HCT116 (cell line): Measurements from ENCODE around the gene GRIK4. TPM values are rescaled to one million over a fixed set of nuclear protein-coding genes. Genes with fewer than 3 reads are reported as not detected.

Source experiments
- ATAC-seq: fragments of 200-7000 bp; cut with Tn5 transposase; 2 replicates; pipeline ENCODE4 v1.9.1; 2020; ENCODE audit warnings: mild to moderate bottlenecking, moderate library complexity
- BruUV-seq: library from RNA; stranded (reverse); fragments of 400-500 nt; replicated peaks from 2 replicates; lab custom pipeline; 2021; lab: Mats Ljungman, UMichigan
- CTCF ChIA-PET: fragments of 300-600 bp; sonication (Branson Sonifier 250); formaldehyde crosslinking; loops from one replicate; lab custom pipeline; 2021; ENCODE audit warnings: antibody characterized with exemption; lab: Charles Lee
- POLR2A ChIA-PET: fragments of 300-600, 350-600 bp; sonication (Branson Sonifier 250); formaldehyde crosslinking; loops from one replicate; lab custom pipeline; 2021; ENCODE audit warnings: antibody characterized with exemption; lab: Charles Lee
- RAD21 ChIA-PET, 2 experiments: fragments of 300-600 bp; sonication (Branson Sonifier 250); formaldehyde crosslinking; loops; one replicate each; lab custom pipeline; 2023; ENCODE audit warnings: low total read pairs in 2 of 2; ENCODE audit not compliant: uncharacterized antibody in 2 of 2, unreplicated experiment in 2 of 2, low non-redundant PET in 1 of 2; lab: Charles Lee
- DNase-seq: peaks from one replicate; pipeline ENCODE4 v3.0.0-alpha.2; 2010; ENCODE audit warnings: low read depth, low spot score
- H2AFZ ChIP-seq: fragments of 200-600 bp; shearing (Covaris generic), sonication (generic); 2 replicates; pipeline ENCODE4 v1.6.1; 2017; ENCODE audit warnings: low read depth, mixed run types, mixed read lengths, antibody characterized with exemption, low read length; ENCODE audit not compliant: poor library complexity, severe bottlenecking
- H3K27ac ChIP-seq: 2 replicates; pipeline ENCODE4 v1.5.1; 2012; ENCODE audit warnings: low read depth, low read length
- H3K27me3 ChIP-seq: fragments of 200-600 bp; sonication (generic); 2 replicates; pipeline ENCODE4 v1.6.1; 2016; ENCODE audit warnings: mixed run types, low read length, mixed read lengths; ENCODE audit not compliant: insufficient read depth
- H3K36me3 ChIP-seq, 2 experiments: fragments of 200-500 bp in 1 of 2; fragments of 200-600 bp in 1 of 2; sonication (Bioruptor generic) in 1 of 2; sonication (generic) in 1 of 2; 2 replicates each; pipeline versions ENCODE4 v1.5.1 to v1.6.1; 2014 to 2016; ENCODE audit warnings: low read length in 2 of 2, inconsistent platforms in 1 of 2, mixed read lengths in 1 of 2, mixed run types in 1 of 2; ENCODE audit not compliant: insufficient read depth in 2 of 2, control insufficient read depth in 1 of 2
- H3K4me1 ChIP-seq, 2 experiments: fragments of 200-600 bp in 1 of 2; sonication (generic) in 1 of 2; 2 replicates each; pipeline versions ENCODE4 v1.5.1 to v1.6.1; 2012 to 2017; ENCODE audit warnings: low read length in 2 of 2, inconsistent platforms in 1 of 2, mild to moderate bottlenecking in 1 of 2, mixed read lengths in 1 of 2, mixed run types in 1 of 2, moderate library complexity in 1 of 2; ENCODE audit not compliant: insufficient read depth in 2 of 2, control insufficient read depth in 1 of 2
- H3K4me2 ChIP-seq: fragments of 200-600 bp; sonication (generic); 2 replicates; pipeline ENCODE4 v1.6.1; 2017; ENCODE audit warnings: mixed run types, low read length, mixed read lengths
- H3K4me3 ChIP-seq, 2 experiments: fragments of 200-600 bp in 1 of 2; sonication (generic) in 1 of 2; replicated peaks in 1 of 2; 2 replicates each; pipeline ENCODE4 v1.5.1; 2011 to 2016; ENCODE audit warnings: low read length in 2 of 2, control low read depth in 1 of 2, low read depth in 1 of 2, mild to moderate bottlenecking in 1 of 2, mixed read lengths in 1 of 2, mixed run types in 1 of 2
- H3K79me2 ChIP-seq: fragments of 200-600 bp; sonication (generic); 2 replicates; pipeline ENCODE4 v1.6.1; 2017; ENCODE audit warnings: mild to moderate bottlenecking, mixed run types, low read length, moderate library complexity, mixed read lengths; ENCODE audit not compliant: insufficient read depth
- H3K9ac ChIP-seq: fragments of 200-600 bp; sonication (generic); 2 replicates; pipeline ENCODE4 v1.6.1; 2016; ENCODE audit warnings: low read length, mixed read lengths
- H3K9me2 ChIP-seq: fragments of 200-600 bp; sonication (generic), shearing (Covaris generic); 2 replicates; pipeline ENCODE4 v1.6.1; 2017; ENCODE audit warnings: mixed run types, mild to moderate bottlenecking, moderate library complexity; ENCODE audit not compliant: insufficient read depth
- H3K9me3 ChIP-seq, 2 experiments: fragments of 200-500 bp in 1 of 2; fragments of 200-600 bp in 1 of 2; sonication (Bioruptor generic) in 1 of 2; sonication (generic) in 1 of 2; 2 replicates each; pipeline ENCODE4 v1.6.1; 2014 to 2017; ENCODE audit warnings: low read length in 2 of 2, mixed read lengths in 2 of 2, inconsistent platforms in 1 of 2, low read depth in 1 of 2, mild to moderate bottlenecking in 1 of 2, mixed run types in 1 of 2, moderate library complexity in 1 of 2; ENCODE audit not compliant: control insufficient read depth in 1 of 2, insufficient read depth in 1 of 2
- H4K20me1 ChIP-seq: fragments of 200-600 bp; sonication (generic), shearing (Covaris generic); 2 replicates; pipeline ENCODE4 v1.6.1; 2017; ENCODE audit warnings: mixed run types, mild to moderate bottlenecking, moderate library complexity; ENCODE audit not compliant: insufficient read depth
- CEBPB ChIP-seq: IDR thresholded peaks from 2 replicates; pipeline ENCODE4 v1.6.1; 2012; ENCODE audit warnings: low read depth
- CTCF ChIP-seq, 3 experiments: fragments of 200-600 bp in 1 of 3; sonication (generic) in 1 of 3; IDR thresholded peaks in 2 of 3; conservative IDR thresholded peaks in 1 of 3; 2 replicates each; pipeline ENCODE4 v1.5.1; 2012 to 2017; ENCODE audit warnings: low read depth in 2 of 3, low read length in 2 of 3, antibody characterized with exemption in 1 of 3, borderline replicate concordance in 1 of 3, control low read depth in 1 of 3, mild to moderate bottlenecking in 1 of 3, mixed read lengths in 1 of 3, mixed run types in 1 of 3, moderate library complexity in 1 of 3; ENCODE audit not compliant: insufficient read depth in 1 of 3
- EGR1 ChIP-seq: IDR thresholded peaks from 2 replicates; pipeline ENCODE4 v1.6.1; 2012; ENCODE audit warnings: low read depth
- EZH2phosphoT487 ChIP-seq: fragments of 200-600 bp; IDR thresholded peaks from 2 replicates; pipeline ENCODE4 v1.6.1; 2018; ENCODE audit warnings: antibody characterized with exemption, borderline replicate concordance
- FOSL1 ChIP-seq: IDR thresholded peaks from 2 replicates; pipeline ENCODE4 v1.6.1; 2012; ENCODE audit warnings: low read depth
- JUND ChIP-seq: IDR thresholded peaks from 2 replicates; pipeline ENCODE4 v1.6.1; 2012
- POLR2AphosphoS5 ChIP-seq: IDR thresholded peaks from 2 replicates; pipeline ENCODE4 v1.6.1; 2011; ENCODE audit warnings: mild to moderate bottlenecking, low read depth, low read length, moderate library complexity
- SIN3A ChIP-seq: IDR thresholded peaks from 2 replicates; pipeline ENCODE4 v1.6.1; 2012; ENCODE audit warnings: low read depth
- SRF ChIP-seq: IDR thresholded peaks from 2 replicates; pipeline ENCODE4 v1.6.1; 2012; ENCODE audit warnings: low read depth
- TCF7L2 ChIP-seq: IDR thresholded peaks from 2 replicates; pipeline ENCODE4 v1.7.0; 2011; ENCODE audit warnings: borderline replicate concordance, inconsistent platforms; ENCODE audit not compliant: insufficient read depth, insufficient read length; ENCODE audit errors: extremely low read depth
- YY1 ChIP-seq: IDR thresholded peaks from 2 replicates; pipeline ENCODE4 v1.6.1; 2011; ENCODE audit warnings: low read length, low read depth, moderate library complexity, mild to moderate bottlenecking; ENCODE audit not compliant: insufficient replicate concordance; ENCODE audit errors: extremely low read depth
- ZFX ChIP-seq: fragments of 450-650 bp; IDR thresholded peaks from 2 replicates; pipeline ENCODE4 v1.6.1; 2017
- intact Hi-C: fragments of 100-400 bp; cut with micrococcal nuclease; formaldehyde crosslinking; loops from 2 replicates; pipeline ENCODE4 v1.10.0; 2022
- total RNA-seq: library from RNA; stranded (reverse); gene quantifications from one replicate; pipeline ENCODE4 v1.2.1, GENCODE V29; 2021; ENCODE audit not compliant: unreplicated experiment

GRIK4 gene
- total RNA-seq, 1 experiment from 2014 or later: 0.52 TPM

GRCh38 chr11:120817158-120817557 lies 305.6 kb downstream of the GRIK4 start (continued):
- TF ChIP-seq POLR2AphosphoS5: no peak
- no peak for TF ChIP-seq YY1
- TF ChIP-seq CEBPB: no peak

DNA sequence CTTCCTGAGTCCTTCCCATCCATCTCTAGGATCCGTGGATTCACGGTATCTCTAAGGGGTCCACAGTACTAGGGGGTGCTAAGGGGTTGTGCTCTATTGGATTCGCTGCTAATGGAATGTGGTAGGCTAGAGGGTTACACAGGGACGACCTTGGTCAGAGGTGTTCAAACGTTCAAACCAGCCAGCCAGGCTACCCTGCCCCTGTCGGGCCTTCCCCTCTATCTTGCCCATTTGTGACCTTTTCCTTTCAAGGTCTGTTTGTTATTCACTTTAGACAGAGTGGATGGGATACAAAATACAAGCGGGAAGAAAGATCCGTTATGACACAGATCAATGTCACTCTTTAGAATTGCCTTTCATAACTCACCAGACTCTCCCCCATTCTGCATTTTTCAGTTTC lies 306.5 kb downstream of the GRIK4 start:
- Histone ChIP-seq H3K9me3 (no peaks in the 10 kb centered on the region), H2AFZ (no peak overlapping the region), H3K9ac (no peak overlapping the region), H3K79me2 (no peaks in the 10 kb centered on the region), H3K27ac (no peak overlapping the region), H3K4me1 (no peaks in the 10 kb centered on the region), H3K27me3 (0 out of 2 replicates have a peak, but pooled peaks cover 5% of the 10 kb centered on the region), H3K9me2 (no peaks in the 10 kb centered on the region), H3K4me3 (no peak overlapping the region), H3K4me2 (no peak overlapping the region), H4K20me1 (no peaks in the 10 kb centered on the region), H3K36me3 (no peaks in the 10 kb centered on the region)
- ATAC-seq (no peak), DNase-seq (no peak)
- BruUV-seq: no TSS peak
- intact Hi-C loops: no loop called here
- ChIA-PET RAD21 (no interaction called here), POLR2A (no interaction called here), CTCF (no interaction called here)
- TF ChIP-seq EZH2phosphoT487 (no peak), YY1 (no peak), SIN3A (no peak), SRF (no peak), FOSL1 (no peak), TCF7L2 (no peak), JUND (no peak), EGR1 (no peak), ZFX (no peak), CTCF (IDR thresholded peaks at IDR 0.05 in 2 of 3, conservative IDR thresholded peaks at IDR 0.05 in 1 of 3; ENCODE audit: borderline replicate concordance in 1 of 3, insufficient read depth in 1 of 3, low read depth in 2 of 3, low read length in 2 of 3) (no peak)
